Activated naive CD4-positive, alpha-beta T cell treated with anti-CD3 and anti-CD28 coated beads for 36 hours (primary cell): ENCODE results near the gene LPAR1. TPM values are rescaled to one million over a fixed set of nuclear protein-coding genes. Genes with fewer than 3 reads are reported as not detected.

ENCODE experiments used
- CTCF ChIA-PET: fragments of 350-600 bp; sonication (Branson Sonifier 250); formaldehyde crosslinking; loops from one replicate; lab custom pipeline; 2021; ENCODE audit warnings: antibody characterized with exemption; lab: Charles Lee
- DNase-seq: peaks from one replicate; pipeline ENCODE4 v3.0.0-alpha.2; 2020
- H3K27ac Mint-ChIP-seq: one replicate; pipeline ENCODE4 v1.8.0; 2021; ENCODE audit warnings: mild to moderate bottlenecking, mixed read lengths
- H3K27me3 Mint-ChIP-seq: one replicate; pipeline ENCODE4 v1.8.0; 2021; ENCODE audit warnings: low read depth, mixed read lengths
- H3K36me3 Mint-ChIP-seq: one replicate; pipeline ENCODE4 v1.8.0; 2021; ENCODE audit warnings: low read depth, mixed read lengths
- H3K4me1 Mint-ChIP-seq: one replicate; pipeline ENCODE4 v1.8.0; 2021; ENCODE audit warnings: low read depth, mixed read lengths
- H3K4me3 Mint-ChIP-seq: one replicate; pipeline ENCODE4 v1.8.0; 2021; ENCODE audit warnings: mild to moderate bottlenecking, moderate library complexity, mixed read lengths
- H3K9me3 Mint-ChIP-seq: one replicate; pipeline ENCODE4 v1.8.0; 2021; ENCODE audit warnings: mixed read lengths
- intact Hi-C: fragments of 100-400 bp; cut with micrococcal nuclease; formaldehyde crosslinking; loops from one replicate; pipeline ENCODE4 v1.15.1; 2023
- total RNA-seq, 2 experiments: library from RNA; stranded (reverse); gene quantifications; one replicate each; pipeline ENCODE4 v1.2.3, GENCODE V29; 2021

Gene LPAR1
- not detected for total RNA-seq

GRCh38 chr9:111038331-111039230 lies at the start of gene LPAR1:
Gene LPAR1 (minus strand): TSS chr9:111038470. CDS start chr9:110972117, 66,353 bp downstream.
- no peaks in the 10 kb centered on the region for H3K36me3 Mint-ChIP-seq
- no peak within 1 kb of the TSS for H3K27ac Mint-ChIP-seq
- intact Hi-C loops: loop anchor here (5.0 kb wide), 1 partner anchor 259 kb away; no protein-coding TSS in a partner anchor
- DNase-seq: no peak
- H3K4me1 Mint-ChIP-seq: peaks cover 10% of the 10 kb centered on the region
- no peaks in the 10 kb centered on the region for H3K9me3 Mint-ChIP-seq
- peaks cover 41% of the 10 kb centered on the region for H3K27me3 Mint-ChIP-seq
- CTCF ChIA-PET: interaction anchor here (0.5 kb wide), 1 partner anchor 80 kb away, joined by 3 read pairs; no protein-coding TSS in a partner anchor
- no peak within 1 kb of the TSS for H3K4me3 Mint-ChIP-seq

GRCh38 chr9:111078391-111079038 lies 40.2 kb upstream of the LPAR1 start:
- DNase-seq: no peak
- Mint-ChIP-seq H3K4me3 (no peak overlapping the region), H3K27ac (no peak overlapping the region), H3K27me3 (peaks cover 4% of the 10 kb centered on the region), H3K36me3 (no peaks in the 10 kb centered on the region), H3K9me3 (no peaks in the 10 kb centered on the region), H3K4me1 (no peaks in the 10 kb centered on the region)
- CTCF ChIA-PET: interaction anchor here (0.9 kb wide), 1 partner anchor 40 kb away, joined by 3 read pairs; no protein-coding TSS in a partner anchor
- intact Hi-C loops: no loop called here

GRCh38 chr9:111076519-111076918 lies 38.2 kb upstream of the LPAR1 start:
- CTCF ChIA-PET: no interaction called here
- Mint-ChIP-seq H3K27ac (no peak overlapping the region), H3K4me1 (no peaks in the 10 kb centered on the region), H3K27me3 (peaks cover 4% of the 10 kb centered on the region), H3K4me3 (no peak overlapping the region), H3K9me3 (no peaks in the 10 kb centered on the region), H3K36me3 (no peaks in the 10 kb centered on the region)
- intact Hi-C loops: no loop called here
- DNase-seq: no peak

GRCh38 chr9:111076042-111076441 lies 37.8 kb upstream of the LPAR1 start:
- no peaks in the 10 kb centered on the region for H3K4me1 Mint-ChIP-seq
- H3K27me3 Mint-ChIP-seq: peaks cover 4% of the 10 kb centered on the region
- H3K9me3 Mint-ChIP-seq: no peaks in the 10 kb centered on the region
- H3K36me3 Mint-ChIP-seq: no peaks in the 10 kb centered on the region
- intact Hi-C loops: no loop called here
- no peak overlapping the region for H3K27ac Mint-ChIP-seq
- CTCF ChIA-PET: no interaction called here
- H3K4me3 Mint-ChIP-seq: no peak overlapping the region
- DNase-seq: no peak

GRCh38 chr9:111074395-111074794 lies 36.1 kb upstream of the LPAR1 start:
- no peak for DNase-seq
- no peaks in the 10 kb centered on the region for H3K9me3 Mint-ChIP-seq
- no peak overlapping the region for H3K27ac Mint-ChIP-seq
- H3K27me3 Mint-ChIP-seq: peaks cover 4% of the 10 kb centered on the region
- H3K4me1 Mint-ChIP-seq: no peaks in the 10 kb centered on the region
- no peak overlapping the region for H3K4me3 Mint-ChIP-seq
- intact Hi-C loops: no loop called here
- CTCF ChIA-PET: no interaction called here
- H3K36me3 Mint-ChIP-seq: no peaks in the 10 kb centered on the region

GRCh38 chr9:111069183-111069582 lies 30.9 kb upstream of the LPAR1 start:
- Mint-ChIP-seq H3K4me1 (no peaks in the 10 kb centered on the region), H3K27ac (no peak overlapping the region), H3K27me3 (no peaks in the 10 kb centered on the region), H3K4me3 (no peak overlapping the region), H3K9me3 (peaks cover 1% of the 10 kb centered on the region), H3K36me3 (no peaks in the 10 kb centered on the region)
- intact Hi-C loops: no loop called here
- CTCF ChIA-PET: no interaction called here
- no peak for DNase-seq

- intact Hi-C loops: no loop called here
- Mint-ChIP-seq H3K36me3 (no peaks in the 10 kb centered on the region), H3K9me3 (peaks cover 1% of the 10 kb centered on the region), H3K4me1 (no peaks in the 10 kb centered on the region), H3K27me3 (no peaks in the 10 kb centered on the region), H3K4me3 (no peak overlapping the region), H3K27ac (no peak overlapping the region)
- DNase-seq: no peak
- CTCF ChIA-PET: no interaction called here
Measured at GRCh38 chr9:111068771-111069170, 30.5 kb upstream of the LPAR1 start.

GRCh38 chr9:111068383-111068730 lies 30.1 kb upstream of the LPAR1 start:
- DNase-seq: no peak
- CTCF ChIA-PET: no interaction called here
- intact Hi-C loops: no loop called here
- H3K36me3 Mint-ChIP-seq: no peaks in the 10 kb centered on the region
- H3K27ac Mint-ChIP-seq: no peak overlapping the region
- H3K27me3 Mint-ChIP-seq: no peaks in the 10 kb centered on the region
- peaks cover 1% of the 10 kb centered on the region for H3K9me3 Mint-ChIP-seq
- H3K4me3 Mint-ChIP-seq: no peak overlapping the region
- no peaks in the 10 kb centered on the region for H3K4me1 Mint-ChIP-seq

- Mint-ChIP-seq H3K27me3 (peaks cover 4% of the 10 kb centered on the region), H3K9me3 (peaks cover 1% of the 10 kb centered on the region), H3K27ac (no peak overlapping the region), H3K4me3 (no peak overlapping the region), H3K4me1 (no peaks in the 10 kb centered on the region), H3K36me3 (no peaks in the 10 kb centered on the region)
- intact Hi-C loops: no loop called here
- CTCF ChIA-PET: no interaction called here
- no peak for DNase-seq
Measured at GRCh38 chr9:111066468-111066867, 28.2 kb upstream of the LPAR1 start.

GRCh38 chr9:111065414-111065813 lies 27.1 kb upstream of the LPAR1 start:
- Mint-ChIP-seq H3K36me3 (no peaks in the 10 kb centered on the region), H3K27me3 (peaks cover 4% of the 10 kb centered on the region), H3K27ac (no peak overlapping the region), H3K4me1 (no peaks in the 10 kb centered on the region), H3K4me3 (no peak overlapping the region), H3K9me3 (peaks cover 1% of the 10 kb centered on the region)
- CTCF ChIA-PET: no interaction called here
- intact Hi-C loops: no loop called here
- no peak for DNase-seq

GRCh38 chr9:111064160-111064837 lies 26.0 kb upstream of the LPAR1 start:
- intact Hi-C loops: no loop called here

GRCh38 chr9:111063332-111063731 lies 25.1 kb upstream of the LPAR1 start:
- no peak overlapping the region for H3K27ac Mint-ChIP-seq
- CTCF ChIA-PET: no interaction called here
- peaks cover 1% of the 10 kb centered on the region for H3K9me3 Mint-ChIP-seq
- intact Hi-C loops: no loop called here
- H3K4me3 Mint-ChIP-seq: no peak overlapping the region
- no peak for DNase-seq
- no peaks in the 10 kb centered on the region for H3K36me3 Mint-ChIP-seq
- H3K27me3 Mint-ChIP-seq: peaks cover 4% of the 10 kb centered on the region
- no peaks in the 10 kb centered on the region for H3K4me1 Mint-ChIP-seq

More at GRCh38 chr9:111064160-111064837, 26.0 kb upstream of the LPAR1 start:
- Mint-ChIP-seq H3K9me3 (peaks cover 1% of the 10 kb centered on the region), H3K4me3 (no peak overlapping the region), H3K27me3 (peaks cover 4% of the 10 kb centered on the region), H3K4me1 (no peaks in the 10 kb centered on the region), H3K27ac (no peak overlapping the region), H3K36me3 (no peaks in the 10 kb centered on the region)
- no peak for DNase-seq
- CTCF ChIA-PET: no interaction called here
